ENCODE results near the gene PRPF18. TPM values are rescaled to one million over a fixed set of nuclear protein-coding genes. Genes with fewer than 3 reads are reported as not detected.

PRPF18 gene
- total RNA-seq, 1 donor from 2014 or later, result 52.1 TPM

DNA sequence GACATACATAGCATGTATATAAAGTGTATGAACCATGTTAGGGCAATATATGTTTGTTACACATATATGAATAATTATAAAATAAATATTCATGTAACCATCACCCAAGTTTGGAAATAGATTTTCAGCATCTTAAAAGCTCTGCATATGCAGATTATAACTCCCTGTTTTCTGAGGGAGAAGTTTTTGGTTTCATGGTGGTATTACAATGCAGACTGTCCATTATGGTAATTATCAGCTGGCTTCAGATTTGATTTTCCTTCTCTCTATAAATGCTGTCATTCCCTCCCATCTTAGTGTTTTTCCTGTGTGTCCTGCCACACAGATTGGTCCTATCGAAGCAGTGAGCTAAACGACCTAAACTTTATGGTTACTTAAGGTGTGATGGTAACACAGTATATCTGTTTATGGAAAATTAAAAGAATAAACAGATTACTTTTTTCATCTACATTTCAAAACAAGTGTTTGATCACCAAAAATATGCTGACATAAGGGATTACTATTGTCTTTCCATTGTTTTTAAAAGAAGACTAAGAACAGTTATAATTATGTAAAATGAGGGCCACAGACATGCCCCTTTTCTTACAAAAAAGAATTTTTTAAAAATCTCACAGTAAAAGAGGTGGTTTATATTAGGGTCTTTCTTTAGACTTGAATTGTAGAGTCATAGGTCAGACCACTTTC lies 17.7 kb downstream of the PRPF18 start:
- DNase-seq (ENCODE audit: low read depth), result no peak

DNA sequence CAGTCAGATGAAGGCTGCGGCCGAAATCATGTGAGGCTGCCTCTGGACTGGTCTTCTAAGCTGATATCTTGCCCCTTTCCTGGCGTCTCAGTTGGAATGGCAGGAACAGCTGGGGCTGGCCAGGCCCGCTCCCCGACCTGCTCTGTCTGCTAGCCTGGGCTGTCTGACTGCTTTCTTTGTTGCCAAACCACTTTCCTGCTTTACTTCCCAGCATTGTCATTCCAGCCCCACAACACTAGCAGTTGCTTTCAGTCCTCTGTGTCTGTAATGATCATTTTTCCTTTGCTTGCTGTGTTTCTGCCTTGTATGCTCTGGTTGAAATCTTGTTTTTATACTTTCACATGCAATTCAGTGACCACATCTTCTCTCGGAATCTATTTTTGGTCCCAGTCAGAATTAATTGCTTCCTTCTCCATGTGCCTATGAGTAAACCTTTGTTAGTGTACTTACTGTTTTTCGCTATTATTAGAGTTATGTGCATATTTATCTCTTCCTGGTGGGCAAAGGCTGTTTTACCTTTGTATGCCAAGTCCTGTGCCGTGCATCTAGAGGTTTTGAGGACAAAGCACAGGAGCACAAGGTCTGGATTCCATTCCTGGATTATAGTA lies 21.6 kb downstream of the PRPF18 start:
- no peak for DNase-seq (ENCODE audit: low read depth)

DNA sequence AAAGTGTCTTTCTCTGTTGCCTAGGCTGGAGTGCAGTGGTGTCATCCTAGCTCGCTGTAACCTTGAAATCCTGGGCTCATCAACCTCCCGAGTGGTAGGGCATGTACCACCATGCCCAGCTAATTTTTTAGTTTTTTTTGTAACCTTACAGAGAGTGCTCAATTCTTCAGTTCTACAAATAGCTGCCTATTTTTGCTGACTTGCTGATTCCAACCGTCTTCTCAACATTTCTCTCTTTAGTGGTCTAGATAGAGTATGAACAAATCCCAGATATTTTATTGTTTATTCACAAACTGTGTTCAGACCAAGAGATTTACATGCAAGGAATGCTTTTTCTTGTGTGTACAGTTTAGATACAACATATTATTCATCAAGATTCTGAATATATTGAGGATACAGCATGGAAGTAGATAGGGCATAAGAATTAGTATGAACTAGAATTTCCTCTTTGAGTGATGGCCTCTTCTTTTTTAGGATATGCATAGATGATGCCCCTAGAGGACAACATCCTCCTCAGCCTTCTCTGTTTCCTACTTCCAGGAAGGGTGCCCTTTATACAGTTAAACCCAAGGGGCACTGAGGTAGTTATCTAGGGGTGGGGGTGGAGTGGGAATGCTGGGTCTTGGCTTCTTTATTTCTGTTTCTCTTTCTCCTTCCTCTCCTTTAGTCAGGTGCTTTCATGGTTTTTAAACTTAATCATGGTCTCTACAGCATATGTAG lies 26.0 kb downstream of the PRPF18 start:
- DNase-seq (ENCODE audit: low read depth), result no peak

GRCh38 chr10:13613519-13613918 lies 26.8 kb downstream of the PRPF18 start:
- peak; percentile 40 for DNase-seq (ENCODE audit: low read depth)

GRCh38 chr10:13614530-13615332 lies 28.0 kb downstream of the PRPF18 start:
- peak; percentile 31 for DNase-seq (ENCODE audit: low read depth)

- no peak for DNase-seq (ENCODE audit: low read depth)
Measured at GRCh38 chr10:13615650-13616300, 29.0 kb downstream of the PRPF18 start.

DNA sequence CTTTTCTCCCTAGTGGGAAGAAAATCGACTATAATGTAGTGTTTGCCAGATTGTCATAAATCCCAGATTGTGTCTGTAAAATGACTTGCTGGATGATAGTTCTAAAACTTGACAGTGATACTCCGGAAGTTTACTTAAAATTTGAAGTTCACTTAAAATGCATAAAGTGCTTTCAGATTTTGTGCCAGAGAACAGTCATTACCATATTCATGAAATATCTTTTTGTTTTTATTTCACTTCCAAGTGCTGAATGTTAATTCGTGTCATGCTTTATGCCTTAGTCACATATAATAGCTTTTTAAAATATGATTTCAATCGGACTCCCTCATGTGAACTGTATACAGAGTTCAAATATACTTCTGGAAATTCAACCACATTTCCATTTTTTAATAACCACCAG lies 30.4 kb downstream of the PRPF18 start:
- no peak for DNase-seq (ENCODE audit: low read depth)

GRCh38 chr10:13621931-13622330 lies 35.2 kb downstream of the PRPF18 start:
- no peak for DNase-seq (ENCODE audit: low read depth)

GRCh38 chr10:13624630-13625029 lies 37.9 kb downstream of the PRPF18 start:
- no peak for DNase-seq (ENCODE audit: low read depth)

- no peak for DNase-seq (ENCODE audit: low read depth)
Measured at GRCh38 chr10:13627459-13628310, 40.9 kb downstream of the PRPF18 start.

- DNase-seq (ENCODE audit: low read depth), result no peak
Measured at GRCh38 chr10:13628661-13629060, 41.9 kb downstream of the PRPF18 start.

DNA sequence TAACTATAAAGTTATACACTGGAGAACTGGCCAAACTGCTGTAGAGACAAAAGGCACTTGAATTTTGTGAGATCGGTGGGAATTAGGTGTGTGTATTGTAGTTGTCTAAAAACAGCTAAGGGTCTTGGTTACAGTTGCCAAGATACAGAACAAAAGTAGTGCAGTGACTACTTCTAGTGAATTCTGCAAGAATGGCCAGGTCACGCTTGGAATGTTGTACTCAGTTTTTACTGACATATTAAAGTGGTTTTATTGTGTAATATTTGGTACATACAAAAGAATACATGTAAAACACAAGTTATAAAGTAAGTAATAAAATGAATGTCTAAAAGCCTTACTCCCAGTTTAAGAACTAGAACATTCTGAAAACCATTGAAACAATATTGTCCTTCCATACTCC lies 42.4 kb downstream of the PRPF18 start:
- DNase-seq (ENCODE audit: low read depth), result peak; percentile 54

DNA sequence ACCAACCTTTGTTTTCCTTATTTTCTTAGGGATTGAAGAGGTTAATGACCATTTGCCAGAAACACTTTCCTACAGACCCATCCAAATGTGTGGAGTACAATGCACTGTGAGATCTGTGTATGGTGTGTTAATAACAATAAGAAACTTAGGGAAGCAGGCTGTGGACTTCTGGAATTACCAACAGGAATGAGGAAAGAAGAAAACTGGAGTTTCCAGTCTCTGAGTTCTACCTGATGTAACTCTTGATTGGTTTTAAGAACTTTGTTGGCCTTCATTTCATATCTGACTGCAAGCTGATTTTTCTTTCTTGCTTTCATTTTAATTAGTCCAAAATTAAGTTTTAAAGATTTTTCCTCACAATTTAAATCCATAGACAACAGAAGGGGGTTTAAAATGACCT lies 43.5 kb downstream of the PRPF18 start:
- DNase-seq (ENCODE audit: low read depth), result no peak

DNA sequence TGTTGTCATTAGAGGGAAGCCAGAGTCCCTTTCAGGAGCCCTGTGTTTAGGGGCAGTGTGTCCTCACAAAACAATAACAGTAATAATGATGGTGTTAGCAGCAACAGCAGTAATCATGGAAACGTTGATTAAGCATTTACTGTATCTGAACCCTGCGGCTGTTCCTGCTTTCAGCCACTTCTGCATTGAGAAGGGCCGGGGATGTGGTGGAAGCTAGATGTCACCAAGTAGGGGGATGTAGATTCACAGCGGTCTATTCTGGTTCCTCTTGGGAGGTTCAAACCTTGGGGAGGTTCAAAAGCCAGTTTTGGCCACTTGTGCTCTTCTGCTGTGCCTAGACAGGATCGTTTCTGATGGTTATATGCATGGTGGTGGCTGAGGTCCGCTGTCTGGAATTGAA lies 44.8 kb downstream of the PRPF18 start:
- no peak for DNase-seq (ENCODE audit: low read depth)

GRCh38 chr10:13632440-13632839 lies 45.7 kb downstream of the PRPF18 start:
- no peak for DNase-seq (ENCODE audit: low read depth)

GRCh38 chr10:13632884-13633440 lies 46.2 kb downstream of the PRPF18 start:
- DNase-seq (ENCODE audit: low read depth), result no peak

DNA sequence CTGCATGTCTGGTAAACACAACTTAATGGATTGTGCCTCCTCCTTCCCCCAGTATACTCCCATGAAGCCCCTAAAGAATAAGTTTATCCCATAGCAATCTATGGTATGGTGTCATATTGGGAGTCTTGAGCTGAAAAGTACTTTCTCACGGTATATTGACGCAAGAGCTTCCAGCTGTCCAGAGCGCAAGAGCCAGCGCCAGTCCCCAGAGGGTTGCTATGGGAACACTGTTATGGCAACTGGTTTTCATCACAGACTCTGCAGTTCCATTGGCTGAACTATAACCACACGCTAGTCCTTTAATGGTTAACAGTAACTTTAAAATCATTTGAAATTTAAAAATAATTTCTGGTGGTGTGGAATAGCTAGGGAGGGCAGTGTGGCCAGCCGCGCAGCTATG lies 46.9 kb downstream of the PRPF18 start:
- DNase-seq (ENCODE audit: low read depth), result no peak

DNA sequence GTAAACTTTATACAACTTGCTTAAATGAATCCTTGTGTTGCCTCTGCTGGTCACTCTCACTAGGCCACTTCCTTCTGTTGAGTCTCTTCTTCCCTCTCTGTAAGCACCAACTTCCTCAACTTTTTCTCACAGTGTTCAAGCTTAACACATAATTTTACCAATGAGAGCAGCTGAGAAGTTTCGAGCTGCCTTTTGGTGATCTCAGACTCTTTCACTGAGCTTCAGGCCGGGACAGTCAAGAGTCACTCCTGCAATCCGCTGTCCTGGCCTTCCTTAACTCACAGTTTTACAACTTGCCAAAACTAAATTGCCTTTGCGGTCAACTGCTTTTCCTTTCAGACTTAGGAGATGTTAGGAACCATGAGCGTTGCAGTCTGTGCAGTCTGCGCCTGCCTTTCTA lies 47.4 kb downstream of the PRPF18 start:
- DNase-seq (ENCODE audit: low read depth), result no peak

GRCh38 chr10:13636776-13637175 lies 50.0 kb downstream of the PRPF18 start:
- no peak for DNase-seq (ENCODE audit: low read depth)

- DNase-seq (ENCODE audit: low read depth), result no peak
Measured at GRCh38 chr10:13637303-13637856, 50.6 kb downstream of the PRPF18 start.
